Ovary (tissue), 3 donors: Measurements from ENCODE around the gene KIF14.

Source experiments
- CTCF ChIP-seq, 3 donors: fragments of 450-650 bp in 2 of 3; fragments of 200-600 bp in 1 of 3; IDR thresholded peaks; one replicate each; pipeline versions ENCODE4 v1.5.1 to v1.8.0; 2016 to 2022; ENCODE audit warnings: antibody characterized with exemption in 3 of 3, mild to moderate bottlenecking in 1 of 3
- EP300 ChIP-seq: sonication (generic); formaldehyde crosslinking; IDR thresholded peaks from one replicate; pipeline ENCODE4 v1.6.1; 2017; ENCODE audit warnings: antibody characterized with exemption
- POLR2A ChIP-seq: fragments of 450-650 bp; IDR thresholded peaks from one replicate; pipeline ENCODE4 v1.6.1; 2017; ENCODE audit warnings: antibody characterized with exemption, mild to moderate bottlenecking, moderate library complexity
- donor health status: DM: no; HTN: no; CAD: no.

- TF ChIP-seq CTCF (IDR thresholded peaks at IDR 0.05) (no peak), POLR2A (no peak), EP300 (no peak)
Measured at GRCh38 chr1:200653022-200653462, 32.5 kb upstream of the KIF14 start.
